ENCODE results near the gene PPP2R5D.

PPP2R5D gene

GRCh38 chr6:43052842-43053544 lies 68.6 kb downstream of the PPP2R5D start:
- no peaks in the 10 kb centered on the region for H3K36me3 ChIP-seq (ENCODE audit: control insufficient read depth, insufficient read depth, low read length)
- peak overlapping the region; percentile 96 for H3K4me2 ChIP-seq (ENCODE audit: low read length)
- no peaks in the 10 kb centered on the region for H3K9me3 ChIP-seq (ENCODE audit: control insufficient read depth, low read length)
- peak overlapping the region; percentile 75 for H3K27ac ChIP-seq
- peaks cover 31% of the 10 kb centered on the region for H3K4me1 ChIP-seq
- H3K27me3 ChIP-seq (ENCODE audit: control insufficient read depth, insufficient read depth, low read length), result no peaks in the 10 kb centered on the region
- peak overlapping the region; percentile 73 for H3K4me3 ChIP-seq (ENCODE audit: low read depth, low read length)
- peaks cover 3% of the 10 kb centered on the region for H3K79me2 ChIP-seq
- H2AFZ ChIP-seq, result peak overlapping the region; percentile 89
- peak overlapping the region; percentile 46 for H3K9ac ChIP-seq
- TF ChIP-seq CTCF (IDR thresholded peaks at IDR 0.05), result no peak

- Histone ChIP-seq H2AFZ (peak within 1 kb of the TSS; percentile 89), H3K36me3 (ENCODE audit: control insufficient read depth, insufficient read depth, low read length) (no peaks in the 10 kb centered on the region), H3K4me1 (peaks cover 36% of the 10 kb centered on the region)
Observed at GRCh38 chr6:43053545-43054205, 69.3 kb downstream of the PPP2R5D start, which contains the start of gene CUL7. TSS of gene CUL7 (minus strand) at chr6:43053851. CDS start at chr6:43052788, 1,063 bp downstream.

GRCh38 chr6:43054206-43054943 lies 70.0 kb downstream of the PPP2R5D start:
- peaks cover 37% of the 10 kb centered on the region for H3K4me1 ChIP-seq
- TF ChIP-seq CTCF (IDR thresholded peaks at IDR 0.05), result no peak
- H3K79me2 ChIP-seq, result peaks cover 13% of the 10 kb centered on the region
- no peaks in the 10 kb centered on the region for H3K27me3 ChIP-seq (ENCODE audit: control insufficient read depth, insufficient read depth, low read length)
- peak overlapping the region; percentile 96 for H3K4me2 ChIP-seq (ENCODE audit: low read length)
- no peak overlapping the region for H3K9ac ChIP-seq
- H3K36me3 ChIP-seq (ENCODE audit: control insufficient read depth, insufficient read depth, low read length), result no peaks in the 10 kb centered on the region
- H3K27ac ChIP-seq, result peak overlapping the region; percentile 75
- H2AFZ ChIP-seq, result peak overlapping the region; percentile 89
- H3K4me3 ChIP-seq (ENCODE audit: low read depth, low read length), result peak overlapping the region; percentile 73
- no peaks in the 10 kb centered on the region for H3K9me3 ChIP-seq (ENCODE audit: control insufficient read depth, low read length)

More at GRCh38 chr6:43053545-43054205, 69.3 kb downstream of the PPP2R5D start, which contains the start of gene CUL7:
- Histone ChIP-seq H3K9ac (peak within 1 kb of the TSS; percentile 46), H3K4me3 (ENCODE audit: low read depth, low read length) (peak within 1 kb of the TSS; percentile 73), H3K27me3 (ENCODE audit: control insufficient read depth, insufficient read depth, low read length) (no peaks in the 10 kb centered on the region), H3K27ac (peak within 1 kb of the TSS; percentile 75), H3K9me3 (ENCODE audit: control insufficient read depth, low read length) (no peaks in the 10 kb centered on the region), H3K4me2 (ENCODE audit: low read length) (peak within 1 kb of the TSS; percentile 96), H3K79me2 (peaks cover 8% of the 10 kb centered on the region)
- TF ChIP-seq CTCF (IDR thresholded peaks at IDR 0.05), result no peak

- Histone ChIP-seq H3K9me3 (ENCODE audit: control insufficient read depth, low read length) (no peaks in the 10 kb centered on the region), H3K79me2 (peaks cover 15% of the 10 kb centered on the region), H3K4me2 (ENCODE audit: low read length) (peak overlapping the region; percentile 40), H3K4me3 (ENCODE audit: low read depth, low read length) (no peak overlapping the region), H3K27ac (peak overlapping the region; percentile 75), H3K27me3 (ENCODE audit: control insufficient read depth, insufficient read depth, low read length) (no peaks in the 10 kb centered on the region), H3K36me3 (ENCODE audit: control insufficient read depth, insufficient read depth, low read length) (no peaks in the 10 kb centered on the region), H3K9ac (no peak overlapping the region), H2AFZ (no peak overlapping the region), H3K4me1 (peaks cover 42% of the 10 kb centered on the region)
- no peak for TF ChIP-seq CTCF (IDR thresholded peaks at IDR 0.05)
Observed at GRCh38 chr6:43055966-43056365, 71.6 kb downstream of the PPP2R5D start.
